ENCODE data around the gene TTC39A.

The TTC39A gene

DNA sequence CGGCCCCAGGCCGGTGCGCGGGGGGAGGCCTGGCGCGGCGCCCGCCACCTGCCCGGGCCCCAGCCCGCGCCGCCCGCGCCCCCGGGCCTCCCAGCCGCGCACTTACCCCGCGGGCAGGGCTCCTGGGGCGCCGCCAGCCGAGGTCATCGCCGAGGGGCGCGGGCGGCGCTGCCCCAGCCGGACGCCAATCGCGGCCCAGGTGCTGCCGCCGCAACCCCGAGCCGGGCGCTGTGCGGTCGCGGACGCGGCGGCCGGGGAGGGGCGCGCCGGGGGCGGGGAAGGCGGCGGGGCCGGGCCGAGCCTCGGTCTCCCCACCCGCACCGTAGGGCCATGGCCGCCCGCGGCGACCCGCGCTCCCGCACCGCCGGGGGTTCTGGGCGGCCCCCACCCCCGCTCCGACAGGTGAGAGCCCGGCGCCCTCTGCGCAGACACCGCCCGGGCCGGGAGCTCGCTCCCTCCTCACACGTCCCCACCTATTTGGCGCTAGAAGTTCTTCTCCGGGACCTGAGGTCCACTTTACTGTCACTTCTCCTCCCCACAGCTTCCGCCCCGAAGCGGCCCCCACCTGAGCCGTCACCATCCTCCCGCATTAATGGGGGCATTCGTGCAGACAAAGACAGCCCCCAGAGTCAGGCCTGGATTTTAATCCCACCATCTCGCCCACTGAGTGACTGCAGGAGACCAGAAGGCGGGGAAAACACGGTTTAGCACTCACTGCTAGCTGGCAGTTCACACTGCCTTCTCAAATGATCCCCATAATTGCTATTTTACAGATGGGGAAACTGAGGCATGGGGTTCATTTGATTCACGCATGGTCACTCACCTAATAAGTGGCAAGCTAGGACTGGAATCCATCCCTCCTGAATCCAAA, at the start of gene TTC39A:
Gene TTC39A (minus strand): TSS at position 232 of the 871 bp plus-strand sequence. CDS start 85 bp downstream, at position 147.
- DNase-seq (ENCODE audit: extremely low read depth in 1 of 2, low read depth in 1 of 2): no peak

GRCh38 chr1:51378871-51379270, 48.5 kb upstream of the TTC39A start:
- no peak for DNase-seq (ENCODE audit: extremely low read depth in 1 of 2, low read depth in 1 of 2)

DNA sequence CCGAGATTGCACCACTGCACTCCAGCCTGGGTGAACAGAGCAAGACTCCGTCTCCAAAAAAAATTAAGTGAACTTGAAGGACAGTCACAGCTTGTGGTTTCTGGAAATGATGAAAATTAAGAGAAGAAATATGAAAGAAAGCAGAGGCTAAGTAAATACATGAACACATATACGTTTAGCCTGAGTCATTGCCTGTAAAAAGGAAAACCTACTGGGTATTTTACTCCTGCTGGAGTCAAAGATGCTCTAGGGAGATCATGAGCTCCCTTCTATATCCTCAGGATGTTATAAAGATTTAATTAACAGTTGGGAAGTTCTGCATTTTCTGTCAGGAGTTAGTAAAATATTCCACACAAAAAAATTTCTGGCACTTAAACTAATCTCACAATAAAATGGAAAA, 43.5 kb upstream of the TTC39A start:
- no peak for DNase-seq (ENCODE audit: extremely low read depth in 1 of 2, low read depth in 1 of 2)

DNA sequence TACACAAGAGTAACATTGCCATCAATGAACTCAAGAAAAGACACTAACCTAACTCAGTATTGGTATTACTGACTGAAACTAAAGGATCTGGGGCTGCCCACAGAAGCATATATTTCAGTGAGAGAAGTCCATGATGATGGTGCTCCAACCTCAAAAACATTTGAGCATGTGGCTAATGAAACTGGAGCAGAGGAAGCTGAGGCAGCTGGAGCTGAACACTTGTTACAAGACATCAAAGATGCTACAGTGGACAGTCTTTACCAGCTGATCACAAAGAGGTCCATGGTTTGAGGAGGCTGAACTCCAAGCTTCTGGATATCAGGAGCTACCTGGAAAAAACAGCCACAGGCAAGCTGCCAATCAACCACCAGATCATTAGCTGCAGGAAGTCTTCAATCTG, 42.2 kb upstream of the TTC39A start:
- DNase-seq (ENCODE audit: extremely low read depth in 1 of 2, low read depth in 1 of 2): no peak

DNA sequence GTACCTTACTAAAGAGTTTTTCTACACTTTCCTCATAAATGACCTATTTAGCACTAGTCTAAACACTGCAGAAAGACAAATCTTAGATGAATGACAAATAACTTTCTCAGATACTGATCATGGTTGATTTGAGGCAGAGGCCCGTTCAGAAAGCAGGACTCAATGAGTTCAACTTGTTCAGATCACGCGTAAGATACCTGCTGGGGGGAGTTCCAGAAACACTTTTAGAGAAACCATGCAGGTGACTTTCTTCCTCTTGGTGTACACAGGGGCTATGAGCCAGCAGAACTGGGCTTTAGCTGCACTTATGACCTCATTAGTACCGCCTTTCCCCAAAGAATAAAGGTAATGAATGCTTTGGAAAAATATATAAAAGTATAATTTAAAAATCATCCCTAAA, 38.8 kb upstream of the TTC39A start:
- no peak for DNase-seq (ENCODE audit: extremely low read depth in 1 of 2, low read depth in 1 of 2)

DNA sequence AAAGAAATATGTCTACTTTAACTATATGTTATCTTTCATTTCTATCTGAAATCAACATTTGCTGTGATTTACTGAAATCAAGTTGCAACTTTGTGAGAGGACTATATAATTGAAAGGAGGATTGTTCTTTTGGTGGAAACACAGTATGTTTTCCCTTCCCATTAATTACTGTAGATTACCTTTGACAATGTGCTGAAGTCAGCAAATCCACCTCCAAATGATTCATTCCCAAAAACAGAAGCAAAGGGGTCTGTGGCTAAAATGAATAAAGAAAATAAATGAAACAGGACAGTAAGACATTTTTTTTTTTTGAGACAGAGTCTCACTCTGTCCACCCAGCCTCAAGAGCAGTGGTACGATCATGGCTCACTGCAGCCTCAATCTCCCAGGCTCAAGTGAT, 35.4 kb upstream of the TTC39A start:
- no peak for DNase-seq (ENCODE audit: extremely low read depth in 1 of 2, low read depth in 1 of 2)

DNA sequence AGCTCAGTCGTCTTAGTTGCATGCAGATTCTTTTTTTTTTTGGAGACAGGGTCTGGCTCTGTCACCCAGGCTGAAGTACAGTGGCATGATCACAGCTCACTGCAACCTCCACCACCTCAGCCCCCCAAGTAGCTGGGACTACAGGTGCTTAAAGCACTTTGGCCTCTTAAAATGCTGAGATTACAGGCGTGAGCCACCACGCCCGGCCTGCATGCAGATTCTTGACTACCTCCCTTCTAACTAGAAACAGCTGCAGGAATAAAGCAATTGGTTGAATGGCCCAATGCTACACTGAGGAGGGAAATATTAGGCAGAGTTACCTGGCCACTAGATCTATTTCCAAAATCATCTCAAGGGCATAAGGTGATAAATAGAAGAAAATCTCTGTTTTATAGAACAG, 29.5 kb upstream of the TTC39A start:
- DNase-seq (ENCODE audit: extremely low read depth in 1 of 2, low read depth in 1 of 2): no peak

DNA sequence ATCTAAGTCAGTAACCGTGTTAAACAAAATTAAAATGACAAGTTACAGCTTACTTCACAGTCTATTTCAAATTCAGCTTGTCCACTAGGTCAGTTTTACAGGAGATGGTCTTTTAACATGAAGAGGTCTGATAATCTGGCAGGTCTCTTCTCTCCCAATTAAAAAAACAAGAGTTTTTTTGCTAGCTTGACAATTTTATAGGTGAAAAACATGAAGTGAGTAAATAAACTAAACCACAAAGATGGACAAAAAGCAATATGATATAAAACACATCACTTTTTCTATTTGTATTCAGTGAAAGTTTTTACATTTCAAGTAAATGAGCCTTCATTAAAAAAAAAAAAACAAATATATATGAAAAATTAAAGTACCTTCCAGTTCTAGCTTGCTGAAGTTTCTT, 25.0 kb upstream of the TTC39A start:
- DNase-seq (ENCODE audit: extremely low read depth in 1 of 2, low read depth in 1 of 2): no peak

GRCh38 chr1:51354416-51354815, 24.1 kb upstream of the TTC39A start:
- no peak for DNase-seq (ENCODE audit: extremely low read depth in 1 of 2, low read depth in 1 of 2)

GRCh38 chr1:51351907-51352306, 21.5 kb upstream of the TTC39A start:
- DNase-seq (ENCODE audit: extremely low read depth in 1 of 2, low read depth in 1 of 2): no peak

GRCh38 chr1:51349862-51350261, 19.5 kb upstream of the TTC39A start:
- DNase-seq (ENCODE audit: extremely low read depth in 1 of 2, low read depth in 1 of 2): no peak

DNA sequence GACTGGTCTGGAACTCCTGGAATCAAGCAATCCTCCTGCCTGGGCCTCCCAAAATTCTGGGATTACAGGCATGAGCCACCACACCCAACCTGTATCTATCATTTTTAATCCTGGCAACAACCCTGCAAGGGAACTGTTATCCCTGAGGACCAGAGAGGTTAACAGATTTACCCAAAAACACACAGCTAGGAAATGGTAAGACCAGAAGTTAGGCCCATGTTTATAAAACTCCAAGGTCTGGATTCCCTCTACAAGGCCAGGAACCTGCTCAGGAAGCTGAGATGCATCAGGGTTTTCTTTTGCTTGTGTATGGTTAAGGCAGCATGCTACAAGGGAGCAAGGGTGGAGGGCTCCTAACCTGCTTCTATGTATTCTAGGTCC, 17.8 kb upstream of the TTC39A start:
- DNase-seq (ENCODE audit: extremely low read depth in 1 of 2, low read depth in 1 of 2): no peak

DNA sequence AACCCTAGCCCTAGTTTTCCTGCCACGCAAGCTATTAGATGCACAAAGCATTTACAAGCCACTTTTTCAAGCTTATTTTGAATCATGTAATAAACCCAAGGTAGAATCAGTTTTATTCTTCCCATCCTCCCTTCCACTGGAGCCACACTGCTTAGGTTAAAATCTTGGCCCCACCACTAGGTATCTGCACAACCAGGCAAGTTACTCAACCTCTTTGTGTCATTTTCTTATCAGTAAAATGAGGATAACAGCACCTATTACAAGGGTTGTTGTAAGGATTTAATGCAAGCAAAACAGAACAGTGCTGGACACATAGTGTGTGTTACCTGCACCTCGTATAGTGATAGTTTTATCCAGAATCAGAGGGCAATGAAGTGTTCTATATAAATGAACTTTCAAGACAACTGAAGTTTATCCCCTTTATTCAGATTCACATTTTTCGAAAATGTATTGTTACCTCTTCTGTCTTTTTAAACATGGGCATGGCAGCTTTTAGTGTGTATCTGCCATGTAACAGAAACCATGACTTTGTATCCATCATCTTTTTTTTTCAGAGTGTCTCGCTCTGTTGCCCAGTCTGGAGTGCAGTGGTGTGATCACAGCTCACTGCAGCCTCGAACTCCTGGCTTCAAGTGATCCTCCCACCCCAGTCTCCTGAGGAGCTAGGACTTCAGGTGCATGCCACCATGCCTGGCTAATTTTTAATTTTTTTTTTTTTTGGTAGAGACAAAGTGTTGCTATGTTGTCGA, 17.2 kb upstream of the TTC39A start:
- no peak for DNase-seq (ENCODE audit: extremely low read depth in 1 of 2, low read depth in 1 of 2)

DNA sequence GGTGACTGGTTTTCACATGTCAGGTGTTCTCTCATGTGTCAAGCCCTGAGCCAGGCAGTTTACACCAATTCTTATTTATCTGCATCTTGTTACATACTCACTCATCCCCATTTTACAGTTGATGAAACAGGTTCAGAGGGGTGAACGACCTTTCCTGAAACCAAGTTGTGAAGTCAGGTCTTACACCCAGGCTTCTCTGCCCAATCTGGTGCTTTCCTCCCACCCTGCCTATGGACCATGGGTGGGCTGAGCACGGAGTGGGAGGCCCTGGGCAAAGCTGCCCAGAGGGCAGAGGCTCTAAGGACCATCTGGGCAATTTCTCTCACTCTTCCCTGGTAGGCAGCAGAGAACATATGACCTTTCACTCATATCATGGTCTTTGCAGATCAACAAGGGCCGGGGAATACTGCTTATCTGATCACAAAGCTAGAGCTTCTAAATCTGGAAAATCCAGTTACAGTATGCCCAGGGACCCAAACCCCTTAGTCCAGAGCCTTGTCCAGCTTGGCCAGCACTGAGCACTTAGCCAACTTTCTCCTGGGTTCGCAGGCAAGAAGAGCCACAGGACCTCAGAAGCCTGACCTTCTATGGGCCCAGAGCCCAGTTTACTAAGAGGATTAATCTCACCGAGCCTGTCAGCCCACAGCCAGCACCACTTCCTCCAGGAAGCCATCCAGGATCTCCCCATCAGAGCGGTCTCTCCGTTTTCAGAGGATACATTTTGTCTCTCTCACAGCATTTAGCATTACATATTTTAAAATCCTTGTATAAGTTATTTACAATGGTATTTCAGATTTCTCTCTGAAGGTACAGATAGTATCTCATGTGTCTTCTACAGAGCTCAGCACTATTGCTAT, 16.0 kb upstream of the TTC39A start:
- no peak for DNase-seq (ENCODE audit: extremely low read depth in 1 of 2, low read depth in 1 of 2)

GRCh38 chr1:51345300-51345687, 14.9 kb upstream of the TTC39A start:
- no peak for DNase-seq (ENCODE audit: extremely low read depth in 1 of 2, low read depth in 1 of 2)

GRCh38 chr1:51344602-51345299, 14.4 kb upstream of the TTC39A start:
- DNase-seq (ENCODE audit: extremely low read depth in 1 of 2, low read depth in 1 of 2): no peak

DNA sequence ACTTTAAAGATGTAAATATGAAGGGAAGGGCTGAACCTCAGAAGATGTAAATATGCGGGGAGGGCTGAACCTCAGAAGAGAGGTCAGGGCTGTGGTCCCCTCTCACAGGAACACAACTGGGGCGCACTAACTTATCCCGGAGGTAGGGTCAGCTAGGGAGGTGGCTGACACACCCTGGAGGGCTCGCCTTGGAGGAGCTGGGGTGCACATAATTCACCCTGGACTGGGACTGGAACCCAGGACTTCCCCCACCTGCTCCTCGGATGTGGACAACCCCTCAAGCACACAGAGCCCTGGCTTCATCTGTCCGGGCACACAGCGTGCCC, 13.9 kb upstream of the TTC39A start:
- no peak for DNase-seq (ENCODE audit: extremely low read depth in 1 of 2, low read depth in 1 of 2)

DNA sequence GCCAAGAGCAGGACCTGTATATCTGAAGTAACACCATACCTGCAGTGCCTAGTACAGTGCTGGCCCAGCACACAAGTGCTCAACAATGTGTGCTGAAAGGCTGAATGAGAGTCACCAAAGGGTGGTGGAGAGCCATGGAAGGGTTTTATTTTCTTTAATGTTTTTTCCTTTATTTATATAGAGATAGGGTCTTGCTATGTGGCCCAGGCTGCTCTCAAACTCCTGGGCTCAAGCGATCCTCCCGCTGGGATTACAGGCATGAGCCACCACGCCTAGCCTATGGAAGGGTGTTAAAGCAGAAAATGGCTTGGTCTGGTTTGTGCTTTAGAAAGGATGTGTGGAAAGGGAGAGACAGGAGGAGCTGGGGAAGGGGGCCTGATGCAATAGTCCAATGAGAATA, 13.3 kb upstream of the TTC39A start:
- no peak for DNase-seq (ENCODE audit: extremely low read depth in 1 of 2, low read depth in 1 of 2)

- DNase-seq (ENCODE audit: extremely low read depth in 1 of 2, low read depth in 1 of 2): no peak
Measured at GRCh38 chr1:51342591-51343206, 12.3 kb upstream of the TTC39A start.

DNA sequence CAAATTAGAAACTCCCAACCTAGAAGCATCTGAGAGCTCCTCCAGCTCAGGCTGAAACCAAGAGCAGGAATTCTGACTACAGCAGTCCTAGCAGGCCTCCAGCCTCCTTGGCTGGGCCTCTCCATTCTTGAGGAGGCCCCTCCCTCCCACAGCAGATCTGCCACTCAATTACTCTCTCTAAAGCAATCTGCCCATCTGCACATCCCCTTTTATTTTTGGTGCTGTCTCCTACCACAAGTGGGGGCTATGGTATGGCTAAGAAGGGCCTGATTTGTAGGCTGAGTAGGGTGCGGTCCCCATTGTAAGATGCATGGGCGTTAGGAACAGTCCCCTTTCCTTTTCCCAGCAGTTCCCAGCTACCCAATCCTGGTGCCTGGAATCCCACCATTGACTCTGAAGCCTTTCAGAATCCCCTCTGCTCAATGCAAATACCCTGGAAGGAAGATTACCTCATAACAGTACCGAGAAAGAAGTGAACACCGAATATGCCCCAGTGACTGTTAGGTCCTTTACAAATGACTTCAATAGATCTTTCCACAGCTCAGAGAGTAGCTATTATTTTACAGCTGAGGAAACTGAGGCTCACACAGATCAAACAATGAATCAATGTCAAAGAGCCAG, 11.6 kb upstream of the TTC39A start:
- no peak for DNase-seq (ENCODE audit: extremely low read depth in 1 of 2, low read depth in 1 of 2)

All from activated CD8-positive, alpha-beta memory T cell treated with anti-CD3 and anti-CD28 coated beads for 1 hour (primary cell).